Measurements from ENCODE around the gene STK24.
"Not testable (repeated sequence)": the region's sequence is repeated elsewhere in the genome, so short reads cannot be mapped to it uniquely, and the experiment has no call there.

STK24 gene

DNA sequence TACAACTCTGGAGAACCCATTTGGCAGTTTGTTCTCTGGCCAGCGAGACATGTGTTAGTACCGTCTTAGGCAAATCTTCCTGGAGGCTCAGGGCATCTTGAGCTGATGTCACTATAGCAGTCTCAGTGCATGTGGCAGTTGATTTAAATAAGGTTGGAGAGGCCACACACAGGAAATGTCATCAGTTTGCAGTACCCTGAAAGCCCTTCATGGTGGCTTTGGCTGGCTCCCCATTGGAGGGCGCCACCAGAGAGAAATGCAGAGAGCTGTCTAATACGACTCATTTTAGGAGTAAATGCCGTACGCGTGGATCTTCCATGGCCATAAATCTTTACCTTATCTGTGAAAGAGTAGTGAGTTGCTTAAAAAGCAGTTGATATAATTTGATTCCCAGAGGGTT is 163.1 kb downstream of the STK24 start:
- TF ChIP-seq, protein P1, sequence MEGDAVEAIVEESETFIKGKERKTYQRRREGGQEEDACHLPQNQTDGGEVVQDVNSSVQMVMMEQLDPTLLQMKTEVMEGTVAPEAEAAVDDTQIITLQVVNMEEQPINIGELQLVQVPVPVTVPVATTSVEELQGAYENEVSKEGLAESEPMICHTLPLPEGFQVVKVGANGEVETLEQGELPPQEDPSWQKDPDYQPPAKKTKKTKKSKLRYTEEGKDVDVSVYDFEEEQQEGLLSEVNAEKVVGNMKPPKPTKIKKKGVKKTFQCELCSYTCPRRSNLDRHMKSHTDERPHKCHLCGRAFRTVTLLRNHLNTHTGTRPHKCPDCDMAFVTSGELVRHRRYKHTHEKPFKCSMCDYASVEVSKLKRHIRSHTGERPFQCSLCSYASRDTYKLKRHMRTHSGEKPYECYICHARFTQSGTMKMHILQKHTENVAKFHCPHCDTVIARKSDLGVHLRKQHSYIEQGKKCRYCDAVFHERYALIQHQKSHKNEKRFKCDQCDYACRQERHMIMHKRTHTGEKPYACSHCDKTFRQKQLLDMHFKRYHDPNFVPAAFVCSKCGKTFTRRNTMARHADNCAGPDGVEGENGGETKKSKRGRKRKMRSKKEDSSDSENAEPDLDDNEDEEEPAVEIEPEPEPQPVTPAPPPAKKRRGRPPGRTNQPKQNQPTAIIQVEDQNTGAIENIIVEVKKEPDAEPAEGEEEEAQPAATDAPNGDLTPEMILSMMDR (IDR thresholded peaks at IDR 0.05; ENCODE audit: control insufficient read depth, insufficient read depth, low read depth, low read length, missing control alignments), result no peak
- DNase-seq (ENCODE audit: low read depth), result no peak

DNA sequence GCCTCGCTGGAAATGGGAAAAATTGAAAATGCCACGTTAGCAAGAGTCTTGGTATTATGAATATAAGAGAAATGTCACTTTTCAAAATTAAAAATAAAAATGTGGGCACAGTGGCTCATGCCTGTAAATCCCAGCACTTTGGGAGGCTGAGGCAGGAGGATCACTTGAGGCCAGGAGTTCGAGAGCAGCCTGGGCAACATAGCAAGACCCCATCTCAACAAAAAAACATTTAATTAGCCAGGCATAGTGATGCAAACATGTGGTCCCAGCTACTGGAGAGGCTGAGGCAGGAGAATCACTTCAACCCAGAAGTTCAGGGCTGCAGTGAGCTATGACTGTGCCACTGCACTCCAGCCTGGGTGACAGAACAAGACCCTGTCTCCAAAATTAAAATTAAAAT is 163.6 kb downstream of the STK24 start:
- H3K4me3 ChIP-seq (ENCODE audit: control insufficient read depth, low read depth, low read length); DNase-seq (ENCODE audit: low read depth): not testable (repeated sequence)

More for the DNA sequence above, 163.1 kb downstream of the STK24 start:
- H3K4me3 ChIP-seq (ENCODE audit: control insufficient read depth, low read depth, low read length), result no peak overlapping the region

DNA sequence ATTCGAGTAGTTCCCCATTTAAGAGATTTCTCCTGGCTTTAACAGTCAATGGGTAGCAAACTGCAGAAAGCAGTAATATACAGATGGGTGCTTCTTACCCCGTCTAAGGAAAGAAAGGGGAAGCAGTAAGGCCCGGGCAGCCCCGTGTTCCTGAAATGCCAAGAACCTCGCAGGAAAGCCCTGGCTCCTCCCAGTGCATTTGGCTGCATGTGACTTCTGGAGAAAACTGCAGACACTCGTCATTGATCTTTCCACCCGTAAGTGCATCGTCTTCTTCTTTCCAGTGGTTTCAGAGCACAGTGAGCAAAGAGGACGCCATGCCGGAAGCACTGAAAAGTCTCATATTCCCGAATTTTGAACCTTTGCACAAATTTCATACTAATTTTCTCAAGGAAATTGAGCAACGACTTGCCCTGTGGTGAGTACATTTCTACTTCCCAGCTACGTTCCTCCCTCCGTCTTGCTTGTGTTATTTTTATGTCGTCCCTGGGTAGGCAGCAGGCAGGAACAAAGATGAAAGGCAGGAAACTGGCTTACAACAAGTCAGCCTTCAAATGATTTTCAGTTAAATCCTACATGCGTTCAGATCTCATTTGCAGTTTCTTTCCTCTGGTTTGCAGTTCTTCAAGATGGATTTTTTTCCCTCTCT is 165.2 kb downstream of the STK24 start:
- H3K4me3 ChIP-seq (ENCODE audit: control insufficient read depth, low read depth, low read length), result no peak overlapping the region
- DNase-seq (ENCODE audit: low read depth), result no peak
- TF ChIP-seq, protein P1 (IDR thresholded peaks at IDR 0.05; ENCODE audit: control insufficient read depth, insufficient read depth, low read depth, low read length, missing control alignments), result no peak

DNA sequence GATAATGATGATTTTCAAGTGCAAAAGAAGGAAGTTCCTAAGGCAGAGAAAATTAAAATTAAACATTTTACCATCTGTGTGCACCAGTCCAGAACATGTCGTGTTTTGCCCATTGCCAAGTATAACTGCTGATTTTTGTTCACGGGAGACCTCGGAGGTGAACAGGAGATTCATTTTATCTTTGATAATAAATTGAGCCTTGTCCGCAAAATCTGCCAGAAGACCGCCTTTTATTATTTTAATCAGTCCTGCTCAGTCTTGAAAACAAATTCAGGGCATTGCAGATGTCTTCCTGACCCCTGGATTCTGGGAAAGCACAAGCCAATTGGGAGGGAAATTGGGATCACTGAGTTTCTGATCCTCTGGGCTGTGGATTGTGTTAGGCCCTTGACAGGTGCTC is 165.9 kb downstream of the STK24 start:
- DNase-seq (ENCODE audit: low read depth), result no peak
- TF ChIP-seq, protein P1 (IDR thresholded peaks at IDR 0.05; ENCODE audit: control insufficient read depth, insufficient read depth, low read depth, low read length, missing control alignments), result no peak
- H3K4me3 ChIP-seq (ENCODE audit: control insufficient read depth, low read depth, low read length), result no peak overlapping the region

DNA sequence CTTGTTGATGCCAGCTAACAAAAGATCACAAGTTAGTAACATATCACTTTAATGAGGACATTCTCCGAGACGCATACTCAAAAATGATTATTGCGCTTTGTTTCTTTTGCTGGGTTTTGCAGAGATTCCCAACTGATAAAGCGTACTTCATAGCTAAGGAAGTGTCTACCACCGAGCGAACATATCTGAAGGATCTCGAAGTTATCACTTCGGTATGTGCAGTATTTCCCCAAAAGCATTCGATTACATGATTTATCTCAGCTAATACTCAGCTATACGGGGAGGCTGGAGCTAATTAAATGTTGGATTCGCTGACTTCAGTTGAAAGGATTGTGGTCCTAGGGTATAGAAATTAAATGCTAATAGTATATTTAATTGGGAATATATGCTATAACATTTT is 166.3 kb downstream of the STK24 start:
- TF ChIP-seq, protein P1 (IDR thresholded peaks at IDR 0.05; ENCODE audit: control insufficient read depth, insufficient read depth, low read depth, low read length, missing control alignments), result no peak
- DNase-seq (ENCODE audit: low read depth), result no peak
- no peak overlapping the region for H3K4me3 ChIP-seq (ENCODE audit: control insufficient read depth, low read depth, low read length)

DNA sequence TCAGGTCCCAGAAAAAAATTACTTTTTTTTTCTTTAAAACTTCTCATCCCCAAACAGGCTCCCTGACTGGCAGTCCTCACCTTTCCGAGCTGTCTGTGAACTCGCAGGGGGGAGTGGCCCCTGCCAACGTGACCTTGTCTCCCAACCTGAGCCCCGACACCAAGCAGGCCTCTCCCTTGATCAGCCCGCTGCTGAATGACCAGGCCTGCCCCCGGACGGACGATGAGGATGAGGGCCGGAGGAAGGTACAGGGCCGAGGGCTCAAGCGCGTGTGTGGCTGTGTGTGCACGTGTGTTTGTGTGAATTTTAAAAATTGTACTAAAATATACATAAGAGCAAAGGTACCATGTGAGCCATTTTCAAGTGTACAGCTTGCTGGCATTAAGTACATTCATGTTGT is 167.6 kb downstream of the STK24 start:
- H3K4me3 ChIP-seq (ENCODE audit: control insufficient read depth, low read depth, low read length), result no peak overlapping the region
- no peak for DNase-seq (ENCODE audit: low read depth)
- TF ChIP-seq, protein P1 (IDR thresholded peaks at IDR 0.05; ENCODE audit: control insufficient read depth, insufficient read depth, low read depth, low read length, missing control alignments), result no peak

DNA sequence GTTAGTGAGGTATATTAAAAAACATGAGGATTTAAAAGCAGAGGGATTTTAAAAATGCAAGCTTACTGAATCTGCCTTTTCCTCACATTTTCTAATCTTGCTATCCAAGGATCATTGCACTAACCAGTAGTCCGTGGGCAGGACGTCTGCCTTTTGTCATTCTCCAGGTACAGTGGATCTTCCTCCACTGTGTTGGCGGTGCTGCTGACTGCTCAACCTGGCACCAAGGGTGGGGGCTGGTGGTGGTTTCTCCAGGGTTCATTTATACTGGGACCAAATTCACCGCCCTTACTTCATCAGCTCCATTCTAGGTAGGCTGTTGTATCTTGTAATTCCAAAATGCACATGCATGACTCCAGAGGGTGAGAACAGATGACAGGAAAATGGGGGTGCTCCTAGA is 169.3 kb downstream of the STK24 start:
- no peak for DNase-seq (ENCODE audit: low read depth)
- no peak overlapping the region for H3K4me3 ChIP-seq (ENCODE audit: control insufficient read depth, low read depth, low read length)
- TF ChIP-seq, protein P1 (IDR thresholded peaks at IDR 0.05; ENCODE audit: control insufficient read depth, insufficient read depth, low read depth, low read length, missing control alignments), result no peak
